SK-N-SH treated with all-trans-retinoic acid at 6 μM for 48 hours (cell line): ENCODE data around the gene MLH1.

Source experiments
- ARNTL ChIP-seq: fragments of 450-650 bp; formaldehyde crosslinking; IDR thresholded peaks from 2 replicates; pipeline ENCODE4 v1.5.0; 2020; ENCODE audit warnings: low read depth, mild to moderate bottlenecking, moderate library complexity, borderline replicate concordance
- BACH2 ChIP-seq: fragments of 250-450 bp; sonication (Bioruptor Pico); IDR thresholded peaks from 2 replicates; pipeline ENCODE4 v1.9.0; 2021; ENCODE audit warnings: mild to moderate bottlenecking, borderline replicate concordance
- RARB ChIP-seq: fragments of 250-450 bp; sonication (Bioruptor Pico); IDR thresholded peaks from 2 replicates; pipeline ENCODE4 v1.8.0; 2021; ENCODE audit warnings: mild to moderate bottlenecking, moderate library complexity
- ZFP3 ChIP-seq: fragments of 250-450 bp; sonication (Bioruptor Pico); IDR thresholded peaks from 2 replicates; pipeline ENCODE4 v1.5.0; 2020; ENCODE audit warnings: mild to moderate bottlenecking, moderate library complexity
- ZNF8 ChIP-seq: fragments of 450-650 bp; formaldehyde crosslinking; IDR thresholded peaks from 2 replicates; pipeline ENCODE4 v1.5.0; 2020; ENCODE audit warnings: mild to moderate bottlenecking, moderate library complexity
- TF ChIP-seq, protein P1 (sequence below): fragments of 250-450 bp; sonication (Bioruptor Pico); IDR thresholded peaks from 2 replicates; pipeline ENCODE4 v1.8.0; 2020; ENCODE audit warnings: mild to moderate bottlenecking, moderate library complexity, borderline replicate concordance
- TF ChIP-seq, protein P2 (sequence below): fragments of 250-450 bp; sonication (Bioruptor Pico); IDR thresholded peaks from 2 replicates; pipeline ENCODE4 v1.5.1; 2021; ENCODE audit warnings: mild to moderate bottlenecking, moderate library complexity

DNA sequence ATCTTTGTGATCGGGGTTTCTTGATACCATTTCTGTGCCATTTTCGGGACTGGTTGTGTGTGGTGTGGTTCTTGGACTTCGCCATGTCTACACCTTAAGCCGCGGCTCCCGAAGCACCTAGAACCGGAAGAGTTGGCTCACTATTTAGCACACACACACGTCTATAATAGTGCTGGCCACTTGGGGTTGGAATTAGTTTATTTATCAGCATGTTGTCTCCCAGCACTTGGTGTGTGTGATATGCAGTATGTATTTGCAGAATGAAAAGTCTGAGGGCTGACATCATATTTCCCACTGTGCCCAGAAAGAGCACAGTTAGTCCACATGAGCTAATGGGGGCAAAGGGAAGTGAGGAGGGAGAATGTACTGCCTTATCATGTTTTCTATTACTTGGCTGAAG, 23.6 kb downstream of the MLH1 start:
- TF ChIP-seq RARB (no peak), ZFP3 (CRISPR knock-in tag) (no peak), ARNTL (CRISPR knock-in tag) (no peak), ZNF8 (CRISPR knock-in tag) (no peak), BACH2 (CRISPR knock-in tag) (no peak)
- TF ChIP-seq, protein P1, sequence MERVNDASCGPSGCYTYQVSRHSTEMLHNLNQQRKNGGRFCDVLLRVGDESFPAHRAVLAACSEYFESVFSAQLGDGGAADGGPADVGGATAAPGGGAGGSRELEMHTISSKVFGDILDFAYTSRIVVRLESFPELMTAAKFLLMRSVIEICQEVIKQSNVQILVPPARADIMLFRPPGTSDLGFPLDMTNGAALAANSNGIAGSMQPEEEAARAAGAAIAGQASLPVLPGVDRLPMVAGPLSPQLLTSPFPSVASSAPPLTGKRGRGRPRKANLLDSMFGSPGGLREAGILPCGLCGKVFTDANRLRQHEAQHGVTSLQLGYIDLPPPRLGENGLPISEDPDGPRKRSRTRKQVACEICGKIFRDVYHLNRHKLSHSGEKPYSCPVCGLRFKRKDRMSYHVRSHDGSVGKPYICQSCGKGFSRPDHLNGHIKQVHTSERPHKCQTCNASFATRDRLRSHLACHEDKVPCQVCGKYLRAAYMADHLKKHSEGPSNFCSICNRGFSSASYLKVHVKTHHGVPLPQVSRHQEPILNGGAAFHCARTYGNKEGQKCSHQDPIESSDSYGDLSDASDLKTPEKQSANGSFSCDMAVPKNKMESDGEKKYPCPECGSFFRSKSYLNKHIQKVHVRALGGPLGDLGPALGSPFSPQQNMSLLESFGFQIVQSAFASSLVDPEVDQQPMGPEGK (CRISPR knock-in tag) = no peak
- TF ChIP-seq, protein P2, sequence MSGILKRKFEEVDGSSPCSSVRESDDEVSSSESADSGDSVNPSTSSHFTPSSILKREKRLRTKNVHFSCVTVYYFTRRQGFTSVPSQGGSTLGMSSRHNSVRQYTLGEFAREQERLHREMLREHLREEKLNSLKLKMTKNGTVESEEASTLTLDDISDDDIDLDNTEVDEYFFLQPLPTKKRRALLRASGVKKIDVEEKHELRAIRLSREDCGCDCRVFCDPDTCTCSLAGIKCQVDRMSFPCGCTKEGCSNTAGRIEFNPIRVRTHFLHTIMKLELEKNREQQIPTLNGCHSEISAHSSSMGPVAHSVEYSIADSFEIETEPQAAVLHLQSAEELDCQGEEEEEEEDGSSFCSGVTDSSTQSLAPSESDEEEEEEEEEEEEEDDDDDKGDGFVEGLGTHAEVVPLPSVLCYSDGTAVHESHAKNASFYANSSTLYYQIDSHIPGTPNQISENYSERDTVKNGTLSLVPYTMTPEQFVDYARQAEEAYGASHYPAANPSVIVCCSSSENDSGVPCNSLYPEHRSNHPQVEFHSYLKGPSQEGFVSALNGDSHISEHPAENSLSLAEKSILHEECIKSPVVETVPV (CRISPR knock-in tag) = no peak
